ENCODE results near the gene LLGL2.

DNA sequence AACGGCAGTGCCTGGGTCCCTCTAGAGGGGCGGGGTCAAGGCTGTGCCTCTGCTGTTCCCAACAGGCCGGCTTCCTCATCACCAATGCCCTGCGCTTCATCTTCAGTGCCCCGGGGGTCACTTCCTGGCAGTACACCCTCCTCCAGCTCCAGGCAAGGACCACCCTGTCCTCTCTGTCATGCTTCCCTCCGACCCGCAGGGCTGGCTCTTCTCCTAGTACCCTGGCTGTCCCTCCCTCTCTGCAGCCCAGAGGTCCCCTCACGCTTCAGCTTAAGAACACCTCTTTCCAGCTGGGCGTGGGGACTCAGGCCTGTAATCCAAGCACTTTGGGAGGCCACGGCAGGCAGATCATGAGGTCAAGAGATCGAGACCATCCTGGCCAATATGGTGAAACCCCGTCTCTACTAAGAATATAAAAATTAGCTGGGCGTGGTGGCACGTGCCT, 36.0 kb upstream of the LLGL2 start:
- TF ChIP-seq, protein P1, sequence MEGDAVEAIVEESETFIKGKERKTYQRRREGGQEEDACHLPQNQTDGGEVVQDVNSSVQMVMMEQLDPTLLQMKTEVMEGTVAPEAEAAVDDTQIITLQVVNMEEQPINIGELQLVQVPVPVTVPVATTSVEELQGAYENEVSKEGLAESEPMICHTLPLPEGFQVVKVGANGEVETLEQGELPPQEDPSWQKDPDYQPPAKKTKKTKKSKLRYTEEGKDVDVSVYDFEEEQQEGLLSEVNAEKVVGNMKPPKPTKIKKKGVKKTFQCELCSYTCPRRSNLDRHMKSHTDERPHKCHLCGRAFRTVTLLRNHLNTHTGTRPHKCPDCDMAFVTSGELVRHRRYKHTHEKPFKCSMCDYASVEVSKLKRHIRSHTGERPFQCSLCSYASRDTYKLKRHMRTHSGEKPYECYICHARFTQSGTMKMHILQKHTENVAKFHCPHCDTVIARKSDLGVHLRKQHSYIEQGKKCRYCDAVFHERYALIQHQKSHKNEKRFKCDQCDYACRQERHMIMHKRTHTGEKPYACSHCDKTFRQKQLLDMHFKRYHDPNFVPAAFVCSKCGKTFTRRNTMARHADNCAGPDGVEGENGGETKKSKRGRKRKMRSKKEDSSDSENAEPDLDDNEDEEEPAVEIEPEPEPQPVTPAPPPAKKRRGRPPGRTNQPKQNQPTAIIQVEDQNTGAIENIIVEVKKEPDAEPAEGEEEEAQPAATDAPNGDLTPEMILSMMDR (conservative IDR thresholded peaks at IDR 0.05; ENCODE audit: low read depth, low read length), result no peak
- no peak for TF ChIP-seq EZH2 (IDR thresholded peaks at IDR 0.05; ENCODE audit: borderline replicate concordance, low read depth, low read length, poor library complexity, severe bottlenecking)

All from A673 (cell line).